Stimulated activated CD8-positive, alpha-beta memory T cell treated with anti-CD3 and anti-CD28 coated beads, Interleukin-15, amount 100 ng/mL, for 4 hours (primary cell): ENCODE measurements around the gene NEDD4L.

Experiments used
- DNase-seq, 2 donors: peaks; one replicate each; pipeline ENCODE4 v3.0.0-alpha.2; 2020; ENCODE audit warnings: low read depth in 2 of 2

Gene NEDD4L

GRCh38 chr18:58345875-58346274 is 301.8 kb downstream of the NEDD4L start:
- DNase-seq, result no peak

- no peak for DNase-seq
Measured at GRCh38 chr18:58347135-58347534, 303.1 kb downstream of the NEDD4L start.

- DNase-seq, result no peak
Measured at GRCh38 chr18:58348517-58348916, 304.5 kb downstream of the NEDD4L start.

- no peak for DNase-seq
Measured at GRCh38 chr18:58348951-58349350, 304.9 kb downstream of the NEDD4L start.

GRCh38 chr18:58349650-58350049 is 305.6 kb downstream of the NEDD4L start:
- no peak for DNase-seq

GRCh38 chr18:58350526-58350925 is 306.5 kb downstream of the NEDD4L start:
- DNase-seq, result no peak

GRCh38 chr18:58351776-58352175 is 307.8 kb downstream of the NEDD4L start:
- no peak for DNase-seq

GRCh38 chr18:58353581-58353980 is 309.6 kb downstream of the NEDD4L start:
- no peak for DNase-seq

- no peak for DNase-seq
Measured at GRCh38 chr18:58354051-58354450, 310.0 kb downstream of the NEDD4L start.

- DNase-seq, result no peak
Measured at GRCh38 chr18:58354791-58355190, 310.8 kb downstream of the NEDD4L start.

GRCh38 chr18:58355243-58355642 is 311.2 kb downstream of the NEDD4L start:
- no peak for DNase-seq

GRCh38 chr18:58359218-58359617 is 315.2 kb downstream of the NEDD4L start:
- DNase-seq, result no peak

- DNase-seq, result no peak
Measured at GRCh38 chr18:58359620-58360019, 315.6 kb downstream of the NEDD4L start.

GRCh38 chr18:58360324-58360723 is 316.3 kb downstream of the NEDD4L start:
- DNase-seq, result no peak

GRCh38 chr18:58361212-58361611 is 317.2 kb downstream of the NEDD4L start:
- no peak for DNase-seq

GRCh38 chr18:58362027-58362575 is 318.1 kb downstream of the NEDD4L start:
- no peak for DNase-seq

- DNase-seq, result no peak
Measured at GRCh38 chr18:58362829-58363271, 318.8 kb downstream of the NEDD4L start.

- no peak for DNase-seq
Measured at GRCh38 chr18:58363767-58364540, 319.9 kb downstream of the NEDD4L start.

GRCh38 chr18:58364876-58365528 is 321.0 kb downstream of the NEDD4L start:
- DNase-seq, result no peak

- DNase-seq, result no peak
Measured at GRCh38 chr18:58367425-58368140, 323.6 kb downstream of the NEDD4L start.

GRCh38 chr18:58369616-58370015 is 325.6 kb downstream of the NEDD4L start:
- no peak for DNase-seq

- no peak for DNase-seq
Measured at GRCh38 chr18:58370038-58370580, 326.1 kb downstream of the NEDD4L start.
